Frontal cortex (tissue), 4 donors: ENCODE results near the gene KANSL1. TPM values are rescaled to one million over a fixed set of nuclear protein-coding genes. Genes with fewer than 3 reads are reported as not detected.
"Not testable (repeated sequence)": the region's sequence is repeated elsewhere in the genome, so short reads cannot be mapped to it uniquely, and the experiment has no call there.

Experiments
- DNase-seq, 2 donors: peaks; one replicate each; pipeline ENCODE4 v3.0.0; 2012; ENCODE audit warnings: low spot score in 2 of 2
- FAIRE-seq: peaks from 2 replicates; lab custom pipeline; 2012; peaks lifted over from hg19 to GRCh38; lab: Jason Lieb, UNC
- total RNA-seq: library from RNA; depleted of rRNA; stranded (reverse); fragments of >200 nt; gene quantifications from one replicate; pipeline ENCODE4 v1.2.3, GENCODE V29; 2014
- donor health status: control.
- donor health status: control.
- donor health status: control.

KANSL1 gene
- total RNA-seq, 1 donor from 2014 or later = 113 TPM

GRCh38 chr17:46121165-46121764 lies 72.0 kb downstream of the KANSL1 start:
- no peak for DNase-seq
- no peak for FAIRE-seq

GRCh38 chr17:46120537-46120936 lies 72.7 kb downstream of the KANSL1 start:
- FAIRE-seq (no peak), DNase-seq (no peak)

GRCh38 chr17:46120078-46120477 lies 73.2 kb downstream of the KANSL1 start:
- FAIRE-seq (no peak), DNase-seq (no peak)

- FAIRE-seq (no peak), DNase-seq (no peak)
These were observed 74.3 kb downstream of the KANSL1 start for GRCh38 chr17:46118964-46119363.

- no peak for FAIRE-seq
- DNase-seq = no peak
These were observed 75.2 kb downstream of the KANSL1 start for GRCh38 chr17:46117850-46118696.

GRCh38 chr17:46117117-46117516 lies 76.1 kb downstream of the KANSL1 start:
- no peak for FAIRE-seq
- DNase-seq = no peak

- no peak for FAIRE-seq
These were observed 77.5 kb downstream of the KANSL1 start for GRCh38 chr17:46115699-46116098.

GRCh38 chr17:46111236-46111635 lies 82.0 kb downstream of the KANSL1 start:
- not testable (repeated sequence) for FAIRE-seq, DNase-seq

More at GRCh38 chr17:46115699-46116098, 77.5 kb downstream of the KANSL1 start:
- DNase-seq = no peak

- FAIRE-seq (no peak), DNase-seq (no peak)
These were observed 83.0 kb downstream of the KANSL1 start for GRCh38 chr17:46110219-46110618.

- DNase-seq = no peak
- FAIRE-seq = no peak
These were observed 83.5 kb downstream of the KANSL1 start for GRCh38 chr17:46109603-46110189.

- FAIRE-seq = no peak
- DNase-seq = no peak
These were observed 84.6 kb downstream of the KANSL1 start for GRCh38 chr17:46108550-46109110.

GRCh38 chr17:46108120-46108519 lies 85.1 kb downstream of the KANSL1 start:
- DNase-seq = no peak
- FAIRE-seq = no peak

GRCh38 chr17:46106966-46107644 lies 86.1 kb downstream of the KANSL1 start:
- FAIRE-seq = no peak
- DNase-seq = no peak

GRCh38 chr17:46102806-46103205 lies 90.4 kb downstream of the KANSL1 start:
- FAIRE-seq, DNase-seq: not testable (repeated sequence)

- not testable (repeated sequence) for FAIRE-seq, DNase-seq
These were observed 91.2 kb downstream of the KANSL1 start for GRCh38 chr17:46101785-46102617.

GRCh38 chr17:46100590-46100989 lies 92.6 kb downstream of the KANSL1 start:
- no peak for FAIRE-seq
- no peak for DNase-seq

- DNase-seq (no peak), FAIRE-seq (no peak)
These were observed 93.4 kb downstream of the KANSL1 start for GRCh38 chr17:46099865-46100264.

GRCh38 chr17:46097497-46097896 lies 95.7 kb downstream of the KANSL1 start:
- FAIRE-seq = no peak
- DNase-seq = no peak

GRCh38 chr17:46092991-46093390 lies 100.2 kb downstream of the KANSL1 start:
- no peak for FAIRE-seq

More at GRCh38 chr17:46092991-46093390, 100.2 kb downstream of the KANSL1 start:
- DNase-seq = no peak
